Psoas muscle (tissue), 8 donors: Measurements from ENCODE around the gene MTFP1. TPM values are rescaled to one million over a fixed set of nuclear protein-coding genes. Genes with fewer than 3 reads are reported as not detected.

ENCODE experiments used
- ATAC-seq, 4 donors: fragments of 200-7000 bp; cut with Tn5 transposase; one replicate each; pipeline ENCODE4 v1.9.1; 2020; ENCODE audit warnings: moderate library complexity in 3 of 4, mild to moderate bottlenecking in 2 of 4
- DNase-seq, 2 donors: peaks; one replicate each; pipeline ENCODE4 v3.0.0-alpha.2; 2020
- H3K27ac ChIP-seq: fragments of 200-600 bp; one replicate; pipeline ENCODE4 v1.8.0; 2022
- H3K27me3 ChIP-seq, 3 donors: fragments of 200-600 bp in 1 of 3; one replicate each; pipeline versions ENCODE4 v1.6.1 to v1.8.0; 2013 to 2022; ENCODE audit warnings: low read length in 2 of 3, mild to moderate bottlenecking in 2 of 3, moderate library complexity in 1 of 3; ENCODE audit not compliant: insufficient read depth in 3 of 3
- H3K36me3 ChIP-seq, 2 donors: fragments of 200-600 bp in 1 of 2; one replicate each; pipeline versions ENCODE4 v1.6.1 to v1.8.0; 2013 to 2022; ENCODE audit warnings: low read depth in 1 of 2, mild to moderate bottlenecking in 1 of 2, moderate library complexity in 1 of 2; ENCODE audit not compliant: insufficient read depth in 1 of 2
- H3K4me1 ChIP-seq: fragments of 200-600 bp; one replicate; pipeline ENCODE4 v1.8.0; 2022
- H3K4me3 ChIP-seq: fragments of 200-600 bp; one replicate; pipeline ENCODE4 v1.8.0; 2022; ENCODE audit warnings: mild to moderate bottlenecking
- H3K9me3 ChIP-seq: fragments of 200-600 bp; one replicate; pipeline ENCODE4 v1.8.0; 2022
- WGBS, 3 donors: extraction: QIAGEN DNeasy Blood & Tissue Kit; methylation state at CpG; one replicate each; pipeline versions ENCODE4 v1.1.6 to v1.1.7; 2013; 5-methylcytosine and 5-hydroxymethylcytosine counted together
- intact Hi-C, 2 donors: fragments of 100-400 bp; cut with DNase I; formaldehyde crosslinking; loops; one replicate each; pipeline versions ENCODE4 v1.11.0 to v1.14.2; 2022
- polyA plus RNA-seq, 3 donors: library from polyadenylated mRNA; stranded (reverse); fragments of 200-250 nt; gene quantifications; one replicate each; pipeline ENCODE4 v1.2.3, GENCODE V29; 2013
- total RNA-seq, 4 donors: library from RNA; stranded (reverse); fragmentation: NEBNext Ultra II Directional in 2 of 4; extraction: Animal tissue kit (Norgen Biotek cat#: 25700) in 2 of 4; gene quantifications; one replicate each; pipeline versions ENCODE4 v1.2.1 to v1.2.4, GENCODE V29; 2021 to 2023
- TF ChIP-seq, protein P1 (sequence below): fragments of 200-600 bp; IDR thresholded peaks from one replicate; pipeline ENCODE4 v1.8.0; 2022; ENCODE audit warnings: antibody characterized with exemption
- donor health status: healthy with polysubstance abuse.
- donor health status: DM: no; HTN: no; CAD: no; lungs with moderate emphysema.
- donor health status: Bipolar disorder and iron deficiency.
- donor health status: healthy.
- donor health status: DM: yes; HTN: yes; CAD: no.
- donor health status: DM: no; HTN: no; CAD: no.
- donor health status: DM: no; HTN: no; CAD: no.
- donor health status: DM: yes; HTN: yes; CAD: no.

Gene MTFP1
- total and polyA plus RNA-seq, 7 donors, result 4.3 to 156 (median 50.8) TPM

DNA sequence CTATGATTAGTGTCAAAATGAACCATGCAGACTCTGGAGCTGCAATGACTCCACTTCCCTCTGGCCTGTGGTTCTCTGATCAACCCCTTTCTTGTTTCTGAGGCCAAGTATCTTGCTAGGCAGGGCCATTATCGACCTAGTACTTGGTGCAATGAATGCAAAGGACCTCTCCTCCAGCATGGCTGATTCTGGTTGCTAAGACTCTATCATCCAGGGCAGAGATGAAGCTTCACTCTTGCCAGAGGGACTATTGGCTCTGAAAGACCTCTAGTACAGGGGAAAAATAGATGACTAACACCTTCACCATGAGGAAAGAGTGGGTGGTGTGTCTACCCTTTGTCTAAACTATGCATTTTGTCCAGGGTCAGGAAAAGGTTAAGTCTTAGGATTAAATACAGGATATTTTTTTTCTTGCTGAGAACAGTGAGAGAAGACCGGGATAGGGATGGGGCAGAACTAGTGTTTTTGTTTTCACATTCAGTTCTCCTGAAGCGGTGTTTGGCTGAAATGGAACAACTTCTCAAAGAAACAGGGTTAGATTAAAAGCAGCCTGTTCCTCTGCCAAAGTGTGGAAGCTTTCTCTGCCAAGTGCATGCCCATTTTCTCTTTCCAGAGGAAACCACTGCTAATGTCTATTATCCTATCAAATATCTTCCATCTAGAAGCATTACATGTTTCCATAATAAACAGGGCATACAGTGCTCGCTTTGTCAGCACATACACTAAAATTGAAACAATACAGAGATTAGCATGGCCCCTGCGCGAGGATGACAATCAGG, 5.0 kb upstream of the MTFP1 start:
- Histone ChIP-seq H3K4me3 (no peak overlapping the region), H3K27ac (no peak overlapping the region), H3K27me3 (no peaks in the 10 kb centered on the region), H3K4me1 (peaks cover 24% of the 10 kb centered on the region), H3K36me3 (peaks cover 3 to 60% of the 10 kb centered on the region in 2 donors), H3K9me3 (no peaks in the 10 kb centered on the region)
- ATAC-seq, result no peak
- TF ChIP-seq, protein P1, sequence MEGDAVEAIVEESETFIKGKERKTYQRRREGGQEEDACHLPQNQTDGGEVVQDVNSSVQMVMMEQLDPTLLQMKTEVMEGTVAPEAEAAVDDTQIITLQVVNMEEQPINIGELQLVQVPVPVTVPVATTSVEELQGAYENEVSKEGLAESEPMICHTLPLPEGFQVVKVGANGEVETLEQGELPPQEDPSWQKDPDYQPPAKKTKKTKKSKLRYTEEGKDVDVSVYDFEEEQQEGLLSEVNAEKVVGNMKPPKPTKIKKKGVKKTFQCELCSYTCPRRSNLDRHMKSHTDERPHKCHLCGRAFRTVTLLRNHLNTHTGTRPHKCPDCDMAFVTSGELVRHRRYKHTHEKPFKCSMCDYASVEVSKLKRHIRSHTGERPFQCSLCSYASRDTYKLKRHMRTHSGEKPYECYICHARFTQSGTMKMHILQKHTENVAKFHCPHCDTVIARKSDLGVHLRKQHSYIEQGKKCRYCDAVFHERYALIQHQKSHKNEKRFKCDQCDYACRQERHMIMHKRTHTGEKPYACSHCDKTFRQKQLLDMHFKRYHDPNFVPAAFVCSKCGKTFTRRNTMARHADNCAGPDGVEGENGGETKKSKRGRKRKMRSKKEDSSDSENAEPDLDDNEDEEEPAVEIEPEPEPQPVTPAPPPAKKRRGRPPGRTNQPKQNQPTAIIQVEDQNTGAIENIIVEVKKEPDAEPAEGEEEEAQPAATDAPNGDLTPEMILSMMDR, result no peak
- no peak for DNase-seq
- 74 to 79% (median 78%) methylated on average over 6 of the region's 6 CpGs for WGBS, 3 donors
- intact Hi-C loops, result loop anchor here in 1 of 2 donors (10.0 kb wide), 2 partner anchors 66 to 184 kb away; partner anchors contain the start of genes CCDC157, SF3A1 and TCN2

DNA sequence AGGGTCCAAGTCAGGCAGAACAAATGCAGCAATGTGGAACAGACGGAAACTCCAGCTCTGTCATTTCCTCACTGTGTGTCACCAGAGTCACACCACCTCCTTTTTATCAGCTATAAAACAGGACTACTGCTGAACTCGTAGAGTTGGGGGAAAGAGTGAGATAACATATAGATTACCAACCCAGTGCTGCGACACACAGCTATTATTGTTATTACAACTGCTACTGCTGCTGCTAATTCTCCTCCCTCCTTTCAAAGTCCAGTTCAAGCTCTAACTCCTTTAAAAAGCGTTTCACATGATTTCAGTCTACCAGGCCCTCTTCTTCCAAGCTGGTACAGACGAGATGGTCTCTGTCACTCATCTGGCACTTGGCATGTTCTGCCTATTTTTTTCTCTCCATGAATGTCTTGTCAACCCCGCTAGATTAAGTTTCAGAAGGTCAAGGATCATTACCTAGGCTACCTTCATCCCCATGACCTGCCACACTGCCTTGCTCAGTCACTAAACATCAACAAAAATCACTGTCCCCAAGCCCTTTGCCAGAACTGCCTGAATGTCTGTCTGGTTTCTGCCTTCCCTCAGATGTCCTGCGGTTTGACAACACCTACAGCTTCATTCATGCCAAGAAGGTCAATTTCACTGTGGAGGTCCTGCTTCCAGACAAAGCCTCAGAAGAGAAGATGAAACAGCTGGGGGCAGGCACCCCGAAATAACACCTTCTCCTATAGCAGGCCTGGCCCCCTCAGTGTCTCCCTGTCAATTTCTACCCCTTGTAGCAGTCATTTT, 3.7 kb upstream of the MTFP1 start:
- ATAC-seq (no peak), DNase-seq (no peak)
- H3K9me3 ChIP-seq, result no peaks in the 10 kb centered on the region
- peak overlapping the region; percentile 97 for H3K27ac ChIP-seq
- TF ChIP-seq, protein P1, result no peak
- WGBS, 3 donors, result 68 to 77% (median 71%) methylated on average over 8 of the region's 8 CpGs
- intact Hi-C loops, result loop anchor here in 1 of 2 donors (10.0 kb wide), 2 partner anchors 67 to 183 kb away; partner anchors contain the start of genes CCDC157, SF3A1 and TCN2
- H3K27me3 ChIP-seq, result no peaks in the 10 kb centered on the region
- peak overlapping the region; percentile 83 for H3K4me3 ChIP-seq
- H3K4me1 ChIP-seq, result peaks cover 24% of the 10 kb centered on the region
- H3K36me3 ChIP-seq, result peaks cover 0 to 47% of the 10 kb centered on the region in 2 donors

DNA sequence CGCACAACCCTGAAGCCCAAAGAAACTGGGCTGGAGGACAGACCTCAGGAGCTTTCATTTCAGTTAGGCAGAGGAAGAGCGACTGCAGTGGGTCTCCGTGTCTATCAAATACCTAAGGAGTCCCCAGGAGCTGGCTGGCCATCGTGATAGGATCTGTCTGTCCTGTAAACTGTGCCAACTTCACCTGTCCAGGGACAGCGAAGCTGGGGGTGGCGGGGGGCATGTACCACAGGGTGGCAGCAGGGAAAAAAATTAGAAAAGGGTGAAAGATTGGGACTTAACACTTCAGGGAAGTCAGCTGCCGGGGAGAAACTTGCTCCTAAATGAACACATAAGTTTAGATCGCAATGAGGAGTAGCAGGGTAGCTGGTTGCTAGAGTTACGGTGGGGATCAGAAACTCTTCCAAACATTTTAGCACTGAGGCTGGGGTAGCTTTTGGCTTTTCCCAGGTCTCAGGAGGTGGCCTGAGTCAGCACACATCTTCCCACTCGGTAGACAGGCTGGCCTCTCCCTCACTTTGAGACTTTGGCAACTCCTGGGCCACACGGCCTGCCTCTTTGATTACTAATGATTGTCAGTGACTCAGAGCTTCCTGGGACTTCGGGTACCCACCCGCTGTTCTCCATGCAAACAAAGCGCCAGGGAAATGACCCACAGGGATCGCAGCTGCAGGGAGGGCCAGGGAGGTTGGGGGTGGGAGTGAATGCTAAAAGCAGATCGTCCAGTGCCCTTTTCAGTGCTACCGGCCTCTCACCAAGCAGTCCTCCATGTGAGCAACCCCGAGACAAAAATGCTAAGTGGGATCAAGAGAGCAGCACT, 2.9 kb upstream of the MTFP1 start:
- TF ChIP-seq, protein P1, result no peak
- WGBS, 3 donors, result 27 to 33% (median 30%) methylated on average over 18 of the region's 18 CpGs
- intact Hi-C loops, result loop anchor here in 1 of 2 donors (10.0 kb wide), 2 partner anchors 68 to 182 kb away; partner anchors contain the start of genes CCDC157, SF3A1 and TCN2

DNA sequence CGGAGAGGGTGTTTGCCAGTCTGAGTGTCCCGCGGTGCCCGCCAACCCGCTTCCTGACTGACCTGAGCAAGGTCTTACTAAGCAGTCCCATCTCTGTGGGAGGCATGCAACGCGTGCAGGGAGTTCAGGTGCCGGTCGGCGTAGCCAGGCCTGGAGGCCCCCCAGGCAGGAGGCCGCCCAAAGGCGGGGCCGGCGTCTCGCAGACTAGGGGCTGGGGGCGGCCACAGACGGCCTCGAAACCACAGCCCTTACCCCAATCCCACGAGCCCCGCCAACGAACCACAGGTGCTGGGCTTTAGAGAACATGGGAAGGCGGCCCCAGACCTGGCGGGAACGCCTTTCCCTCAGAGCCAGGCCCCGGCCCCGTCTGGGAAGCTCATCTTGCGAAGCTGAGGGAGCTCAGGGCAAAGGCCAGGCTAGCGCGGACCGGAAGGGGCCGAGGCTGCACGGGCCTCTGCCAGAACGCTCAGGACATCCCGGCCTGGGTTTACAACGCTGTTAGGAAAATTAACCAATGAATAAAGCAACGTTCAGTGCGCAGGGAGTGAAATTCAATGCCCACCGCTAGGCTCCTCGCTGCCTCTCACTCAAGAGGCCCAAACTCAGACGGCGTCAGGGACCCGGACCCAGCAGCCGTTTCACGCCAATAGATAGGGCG, 2.1 kb upstream of the MTFP1 start:
- Histone ChIP-seq H3K4me1 (peaks cover 24% of the 10 kb centered on the region), H3K27me3 (no peaks in the 10 kb centered on the region), H3K27ac (peak overlapping the region; percentile 97), H3K9me3 (no peaks in the 10 kb centered on the region), H3K4me3 (peak overlapping the region; percentile 83), H3K36me3 (peaks cover 0 to 31% of the 10 kb centered on the region in 2 donors)
- DNase-seq (no peak), ATAC-seq (peak; percentile 58 to 70 (median 63))
- WGBS, 3 donors, result 0 to 1% (median 0%) methylated on average over 37 to 45 of the region's 45 CpGs
- intact Hi-C loops, result loop anchor here in 1 of 2 donors (10.0 kb wide), 2 partner anchors 69 to 181 kb away; partner anchors contain the start of genes CCDC157, SF3A1 and TCN2
- TF ChIP-seq, protein P1, result peak; percentile 6

More for the DNA sequence above, 2.9 kb upstream of the MTFP1 start:
- peak overlapping the region; percentile 83 for H3K4me3 ChIP-seq
- ATAC-seq, result peak; percentile 48 to 76 (median 69)
- DNase-seq, result peak; percentile 83 to 91
- H3K4me1 ChIP-seq, result peaks cover 24% of the 10 kb centered on the region
- no peaks in the 10 kb centered on the region for H3K27me3 ChIP-seq
- peaks cover 0 to 39% of the 10 kb centered on the region in 2 donors for H3K36me3 ChIP-seq
- H3K9me3 ChIP-seq, result no peaks in the 10 kb centered on the region
- H3K27ac ChIP-seq, result peak overlapping the region; percentile 97
